GM19467 (cell line): ENCODE measurements around the gene PCDHGA12.
"Not testable (repeated sequence)": the region's sequence is repeated elsewhere in the genome, so short reads cannot be mapped to it uniquely, and the experiment has no call there.

ENCODE experiments used
- ATAC-seq: cut with Tn5 transposase; IDR thresholded peaks from one replicate; pipeline ENCODE4 v1.9.1; 2021; ENCODE audit warnings: mild to moderate bottlenecking, moderate library complexity; ENCODE audit not compliant: unreplicated experiment

Gene PCDHGA12

GRCh38 chr5:141407790-141408505, 22.4 kb upstream of the PCDHGA12 start, which contains the start of gene PCDHGB6:
Gene PCDHGB6, plus strand, starts transcription at chr5:141408021. Its CDS starts 182 bp downstream, at chr5:141408203.
- not testable (repeated sequence) for ATAC-seq

DNA sequence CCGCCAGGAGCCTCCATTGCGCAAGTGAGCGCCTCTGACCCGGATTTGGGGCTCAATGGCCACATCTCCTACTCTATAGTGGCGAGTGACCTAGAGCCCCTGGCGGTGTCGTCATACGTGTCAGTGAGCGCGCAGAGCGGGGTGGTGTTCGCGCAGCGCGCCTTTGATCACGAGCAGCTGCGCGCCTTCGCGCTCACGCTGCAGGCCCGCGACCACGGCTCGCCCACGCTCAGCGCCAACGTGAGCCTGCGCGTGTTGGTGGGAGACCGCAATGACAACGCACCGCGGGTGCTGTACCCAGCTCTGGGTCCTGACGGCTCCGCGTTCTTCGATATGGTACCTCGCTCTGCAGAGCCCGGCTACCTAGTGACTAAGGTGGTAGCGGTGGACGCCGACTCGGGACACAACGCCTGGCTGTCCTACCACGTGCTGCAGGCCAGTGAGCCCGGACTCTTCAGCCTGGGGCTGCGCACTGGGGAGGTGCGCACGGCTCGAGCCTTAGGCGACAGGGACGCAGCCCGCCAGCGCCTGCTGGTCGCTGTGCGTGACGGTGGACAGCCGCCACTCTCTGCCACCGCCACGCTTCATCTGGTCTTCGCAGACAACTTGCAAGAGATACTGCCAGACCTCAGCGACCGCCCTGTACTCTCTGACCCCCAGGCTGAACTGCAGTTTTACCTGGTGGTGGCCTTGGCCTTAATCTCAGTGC, 20.6 kb upstream of the PCDHGA12 start:
- no peak for ATAC-seq

DNA sequence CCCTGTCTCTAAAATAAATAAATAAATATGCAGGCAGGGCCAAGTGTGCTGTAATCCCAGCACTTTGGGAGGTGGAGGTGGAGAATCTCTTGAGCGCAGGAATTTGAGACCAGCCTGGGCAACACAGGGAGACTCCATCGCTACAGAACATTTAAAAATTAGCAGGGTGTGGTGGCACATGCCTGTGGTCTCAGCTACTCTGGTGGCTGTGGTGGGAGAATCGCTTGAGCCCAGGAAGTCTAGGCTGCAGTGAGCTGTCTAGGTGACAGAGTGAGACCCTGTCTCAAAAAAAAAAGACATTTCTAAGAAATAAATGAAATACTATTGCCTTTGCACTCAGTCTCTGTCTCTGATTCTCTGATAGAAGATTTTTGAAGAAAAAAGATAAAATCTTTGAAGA, 18.7 kb upstream of the PCDHGA12 start:
- no peak for ATAC-seq

DNA sequence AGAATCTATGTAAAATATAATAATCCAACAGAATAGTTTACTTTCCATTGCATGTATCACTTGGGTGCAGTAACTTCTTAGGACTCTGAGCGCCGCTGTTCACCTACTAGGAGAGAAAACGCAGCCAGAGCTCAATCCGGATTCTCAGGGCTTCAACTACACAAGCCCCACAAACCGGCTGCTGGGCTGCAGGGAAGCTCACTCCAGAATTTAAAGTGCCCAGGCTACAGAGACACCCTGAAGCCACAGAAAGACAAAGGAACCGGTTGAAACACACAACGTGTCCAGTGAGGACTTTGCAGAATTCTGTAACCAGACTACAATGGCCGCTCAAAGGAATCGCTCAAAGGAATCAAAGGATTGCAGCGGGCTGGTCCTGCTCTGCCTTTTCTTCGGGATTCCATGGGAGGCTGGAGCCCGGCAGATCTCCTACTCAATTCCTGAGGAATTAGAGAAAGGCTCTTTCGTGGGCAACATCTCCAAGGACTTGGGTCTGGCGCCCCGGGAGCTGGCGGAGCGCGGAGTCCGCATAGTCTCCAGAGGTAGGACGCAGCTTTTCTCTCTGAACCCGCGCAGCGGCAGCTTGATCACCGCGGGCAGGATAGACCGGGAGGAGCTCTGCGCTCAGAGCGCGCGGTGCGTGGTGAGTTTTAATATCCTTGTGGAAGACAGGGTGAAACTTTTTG, 17.3 kb upstream of the PCDHGA12 start, which contains the start of gene PCDHGA10:
Gene PCDHGA10, plus strand, starts transcription at position 134 of the 686 bp plus-strand sequence. Its CDS starts 189 bp downstream, at position 323.
- ATAC-seq: peak; percentile 66

- ATAC-seq: no peak
These were observed 16.7 kb upstream of the PCDHGA12 start for GRCh38 chr5:141413540-141414069.

- ATAC-seq: not testable (repeated sequence)
These were observed 15.6 kb upstream of the PCDHGA12 start for GRCh38 chr5:141414548-141415274.

DNA sequence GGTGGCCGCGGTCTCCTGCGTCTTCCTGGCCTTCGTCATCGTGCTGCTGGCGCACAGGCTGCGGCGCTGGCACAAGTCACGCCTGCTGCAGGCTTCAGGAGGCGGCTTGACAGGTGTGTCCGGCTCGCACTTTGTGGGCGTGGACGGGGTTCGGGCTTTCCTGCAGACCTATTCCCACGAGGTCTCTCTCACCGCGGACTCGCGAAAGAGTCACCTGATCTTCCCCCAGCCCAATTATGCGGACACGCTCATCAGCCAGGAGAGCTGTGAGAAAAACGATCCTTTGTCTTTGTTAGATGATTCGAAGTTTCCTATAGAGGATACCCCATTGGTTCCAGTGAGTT, 15.1 kb upstream of the PCDHGA12 start:
- ATAC-seq: not testable (repeated sequence)

GRCh38 chr5:141417494-141418172, 12.7 kb upstream of the PCDHGA12 start, which contains the start of gene PCDHGB7:
Gene PCDHGB7, plus strand, starts transcription at chr5:141417677. Its CDS starts 183 bp downstream, at chr5:141417860.
- ATAC-seq: peak; percentile 75

GRCh38 chr5:141419074-141419880, 11.0 kb upstream of the PCDHGA12 start:
- no peak for ATAC-seq

GRCh38 chr5:141420855-141421488, 9.3 kb upstream of the PCDHGA12 start, which contains the start of gene PCDHGA11:
Gene PCDHGA11, plus strand, starts transcription at chr5:141421051. Its CDS starts 177 bp downstream, at chr5:141421228.
- no peak for ATAC-seq

- ATAC-seq: no peak
These were observed 8.8 kb upstream of the PCDHGA12 start for GRCh38 chr5:141421489-141421855.

DNA sequence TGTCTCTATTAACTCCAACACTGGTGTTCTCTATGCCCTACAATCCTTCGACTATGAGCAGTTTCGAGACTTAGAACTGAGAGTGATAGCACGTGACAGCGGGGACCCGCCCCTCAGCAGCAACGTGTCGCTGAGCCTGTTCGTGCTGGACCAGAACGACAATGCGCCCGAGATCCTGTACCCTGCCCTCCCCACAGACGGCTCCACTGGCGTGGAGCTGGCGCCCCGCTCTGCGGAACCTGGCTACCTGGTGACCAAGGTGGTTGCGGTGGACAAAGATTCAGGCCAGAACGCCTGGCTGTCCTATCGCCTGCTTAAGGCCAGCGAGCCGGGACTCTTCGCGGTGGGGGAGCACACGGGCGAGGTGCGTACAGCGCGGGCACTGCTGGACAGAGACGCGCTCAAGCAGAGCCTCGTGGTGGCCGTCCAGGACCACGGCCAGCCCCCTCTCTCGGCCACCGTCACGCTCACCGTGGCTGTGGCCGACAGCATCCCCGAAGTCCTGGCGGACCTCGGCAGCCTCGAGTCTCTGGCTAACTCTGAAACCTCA, 7.5 kb upstream of the PCDHGA12 start:
- no peak for ATAC-seq

DNA sequence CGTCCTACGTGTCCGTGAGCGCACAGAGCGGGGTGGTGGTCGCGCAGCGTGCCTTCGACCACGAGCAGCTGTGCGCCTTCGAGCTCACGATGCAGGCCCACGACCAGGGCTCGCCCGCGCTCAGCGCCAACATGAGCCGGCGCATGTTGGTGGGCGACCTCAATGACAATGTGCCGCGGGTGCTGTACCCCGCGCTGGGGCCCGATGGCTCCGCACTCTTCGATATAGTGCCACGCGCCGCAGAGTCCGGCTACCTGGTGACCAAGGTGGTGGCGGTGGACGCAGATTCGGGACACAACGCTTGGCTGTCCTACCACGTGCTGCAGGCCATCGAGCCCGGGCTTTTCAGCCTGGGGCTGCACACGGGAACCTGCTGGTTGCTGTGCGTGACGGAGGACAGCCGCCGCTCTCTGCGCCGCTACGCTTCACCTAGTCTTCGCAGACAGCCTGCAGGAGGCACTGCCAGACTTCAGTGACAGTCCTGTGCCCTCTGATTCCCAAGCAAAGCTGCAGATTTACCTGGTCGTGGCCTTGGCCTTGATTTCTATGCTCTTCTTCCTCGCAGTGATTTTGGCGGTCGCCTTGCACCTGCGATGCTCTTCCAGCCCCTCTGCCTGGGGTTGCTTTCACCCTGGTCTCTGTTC, 2.4 kb upstream of the PCDHGA12 start:
- ATAC-seq: no peak

DNA sequence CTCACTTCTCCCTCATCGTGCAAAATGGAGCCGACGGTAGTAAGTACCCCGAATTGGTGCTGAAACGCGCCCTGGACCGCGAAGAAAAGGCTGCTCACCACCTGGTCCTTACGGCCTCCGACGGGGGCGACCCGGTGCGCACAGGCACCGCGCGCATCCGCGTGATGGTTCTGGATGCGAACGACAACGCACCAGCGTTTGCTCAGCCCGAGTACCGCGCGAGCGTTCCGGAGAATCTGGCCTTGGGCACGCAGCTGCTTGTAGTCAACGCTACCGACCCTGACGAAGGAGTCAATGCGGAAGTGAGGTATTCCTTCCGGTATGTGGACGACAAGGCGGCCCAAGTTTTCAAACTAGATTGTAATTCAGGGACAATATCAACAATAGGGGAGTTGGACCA, 979 bp downstream of the PCDHGA12 start:
- ATAC-seq: no peak

DNA sequence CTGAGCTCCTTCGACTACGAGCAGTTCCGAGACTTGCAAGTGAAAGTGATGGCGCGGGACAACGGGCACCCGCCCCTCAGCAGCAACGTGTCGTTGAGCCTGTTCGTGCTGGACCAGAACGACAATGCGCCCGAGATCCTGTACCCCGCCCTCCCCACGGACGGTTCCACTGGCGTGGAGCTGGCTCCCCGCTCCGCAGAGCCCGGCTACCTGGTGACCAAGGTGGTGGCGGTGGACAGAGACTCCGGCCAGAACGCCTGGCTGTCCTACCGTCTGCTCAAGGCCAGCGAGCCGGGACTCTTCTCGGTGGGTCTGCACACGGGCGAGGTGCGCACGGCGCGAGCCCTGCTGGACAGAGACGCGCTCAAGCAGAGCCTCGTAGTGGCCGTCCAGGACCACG, 2.0 kb downstream of the PCDHGA12 start:
- not testable (repeated sequence) for ATAC-seq

DNA sequence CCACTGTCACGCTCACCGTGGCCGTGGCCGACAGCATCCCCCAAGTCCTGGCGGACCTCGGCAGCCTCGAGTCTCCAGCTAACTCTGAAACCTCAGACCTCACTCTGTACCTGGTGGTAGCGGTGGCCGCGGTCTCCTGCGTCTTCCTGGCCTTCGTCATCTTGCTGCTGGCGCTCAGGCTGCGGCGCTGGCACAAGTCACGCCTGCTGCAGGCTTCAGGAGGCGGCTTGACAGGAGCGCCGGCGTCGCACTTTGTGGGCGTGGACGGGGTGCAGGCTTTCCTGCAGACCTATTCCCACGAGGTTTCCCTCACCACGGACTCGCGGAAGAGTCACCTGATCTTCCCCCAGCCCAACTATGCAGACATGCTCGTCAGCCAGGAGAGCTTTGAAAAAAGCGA, 2.4 kb downstream of the PCDHGA12 start:
- not testable (repeated sequence) for ATAC-seq

GRCh38 chr5:141434006-141434405, 3.7 kb downstream of the PCDHGA12 start:
- no peak for ATAC-seq

- no peak for ATAC-seq
These were observed 6.9 kb downstream of the PCDHGA12 start for GRCh38 chr5:141437221-141437620.
